GM21390 (cell line): ENCODE measurements around the gene DMAP1.
A peak's percentile ranks its signal among the peaks of the same experiment; 100 is the strongest.
"Not testable (repeated sequence)": the region's sequence is repeated elsewhere in the genome, so short reads cannot be mapped to it uniquely, and the experiment has no call there.

Experiments
- ATAC-seq: cut with Tn5 transposase; IDR thresholded peaks from one replicate; pipeline ENCODE4 v1.9.1; 2021; ENCODE audit not compliant: unreplicated experiment

DMAP1 gene

GRCh38 chr1:44213222-44214112, at the start of gene DMAP1:
Gene DMAP1 (plus strand): TSS chr1:44213471. CDS start chr1:44213754, 283 bp downstream.
- ATAC-seq = peak; percentile 70

- no peak for ATAC-seq
Observed at GRCh38 chr1:44168520-44169098, 44.7 kb upstream of the DMAP1 start.

GRCh38 chr1:44170281-44170823, 42.9 kb upstream of the DMAP1 start:
- ATAC-seq = no peak

- ATAC-seq = no peak
Observed at GRCh38 chr1:44174630-44175029, 38.6 kb upstream of the DMAP1 start.

- no peak for ATAC-seq
Observed at GRCh38 chr1:44200336-44200735, 12.9 kb upstream of the DMAP1 start.

GRCh38 chr1:44206545-44206944, 6.7 kb upstream of the DMAP1 start:
- not testable (repeated sequence) for ATAC-seq

- no peak for ATAC-seq
Observed at GRCh38 chr1:44208226-44208625, 5.0 kb upstream of the DMAP1 start.

- ATAC-seq = no peak
Observed at GRCh38 chr1:44210595-44210994, 2.7 kb upstream of the DMAP1 start.

GRCh38 chr1:44212355-44213221, 683 bp upstream of the DMAP1 start:
- no peak for ATAC-seq

- ATAC-seq = no peak
Observed at GRCh38 chr1:44217809-44218410, 4.6 kb downstream of the DMAP1 start.

- no peak for ATAC-seq
Observed at GRCh38 chr1:44218503-44219300, 5.4 kb downstream of the DMAP1 start.

- ATAC-seq = no peak
Observed at GRCh38 chr1:44219301-44219626, 6.0 kb downstream of the DMAP1 start.

GRCh38 chr1:44220001-44220751, 6.9 kb downstream of the DMAP1 start:
- no peak for ATAC-seq

- ATAC-seq = no peak
Observed at GRCh38 chr1:44220755-44221154, 7.5 kb downstream of the DMAP1 start.

GRCh38 chr1:44221769-44222168, 8.5 kb downstream of the DMAP1 start:
- ATAC-seq = no peak

GRCh38 chr1:44222397-44223186, 9.3 kb downstream of the DMAP1 start:
- ATAC-seq = no peak

- no peak for ATAC-seq
Observed at GRCh38 chr1:44223187-44223610, 9.9 kb downstream of the DMAP1 start.

- ATAC-seq = no peak
Observed at GRCh38 chr1:44225761-44226160, 12.5 kb downstream of the DMAP1 start.

GRCh38 chr1:44227211-44227610, 13.9 kb downstream of the DMAP1 start:
- ATAC-seq = no peak
